ENCODE data around the gene RAB43. TPM values are rescaled to one million over a fixed set of nuclear protein-coding genes. Genes with fewer than 3 reads are reported as not detected.
"Not testable (repeated sequence)": the region's sequence is repeated elsewhere in the genome, so short reads cannot be mapped to it uniquely, and the experiment has no call there.

RAB43 gene
- total RNA-seq, 1 donor from 2014 or later = 0.36 TPM

DNA sequence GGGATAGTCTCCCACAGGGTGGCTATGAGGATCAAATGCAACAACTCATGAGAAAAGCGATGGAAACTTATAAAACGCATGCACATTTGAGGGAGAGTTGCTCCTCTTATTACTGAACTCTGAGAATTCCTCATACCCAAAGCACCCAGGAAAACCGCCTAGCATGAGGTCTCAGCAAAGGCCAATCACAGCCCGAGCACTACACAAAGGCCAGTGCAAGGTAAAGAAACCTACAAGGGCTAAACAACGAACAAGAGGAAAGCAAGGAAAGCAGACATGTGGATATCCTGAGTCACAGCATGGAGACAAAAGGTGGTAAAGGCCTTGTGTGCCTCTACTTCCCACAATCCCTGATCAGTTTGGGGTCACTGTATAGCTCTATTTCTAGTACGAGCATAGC, 7.1 kb downstream of the RAB43 start:
- no peak for TF ChIP-seq EZH2 (IDR thresholded peaks at IDR 0.05)
- TF ChIP-seq, protein P1, sequence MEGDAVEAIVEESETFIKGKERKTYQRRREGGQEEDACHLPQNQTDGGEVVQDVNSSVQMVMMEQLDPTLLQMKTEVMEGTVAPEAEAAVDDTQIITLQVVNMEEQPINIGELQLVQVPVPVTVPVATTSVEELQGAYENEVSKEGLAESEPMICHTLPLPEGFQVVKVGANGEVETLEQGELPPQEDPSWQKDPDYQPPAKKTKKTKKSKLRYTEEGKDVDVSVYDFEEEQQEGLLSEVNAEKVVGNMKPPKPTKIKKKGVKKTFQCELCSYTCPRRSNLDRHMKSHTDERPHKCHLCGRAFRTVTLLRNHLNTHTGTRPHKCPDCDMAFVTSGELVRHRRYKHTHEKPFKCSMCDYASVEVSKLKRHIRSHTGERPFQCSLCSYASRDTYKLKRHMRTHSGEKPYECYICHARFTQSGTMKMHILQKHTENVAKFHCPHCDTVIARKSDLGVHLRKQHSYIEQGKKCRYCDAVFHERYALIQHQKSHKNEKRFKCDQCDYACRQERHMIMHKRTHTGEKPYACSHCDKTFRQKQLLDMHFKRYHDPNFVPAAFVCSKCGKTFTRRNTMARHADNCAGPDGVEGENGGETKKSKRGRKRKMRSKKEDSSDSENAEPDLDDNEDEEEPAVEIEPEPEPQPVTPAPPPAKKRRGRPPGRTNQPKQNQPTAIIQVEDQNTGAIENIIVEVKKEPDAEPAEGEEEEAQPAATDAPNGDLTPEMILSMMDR (IDR thresholded peaks at IDR 0.05) = no peak
- no peak for TF ChIP-seq EZH2phosphoT487 (IDR thresholded peaks at IDR 0.05)
- H3K9me3 Mint-ChIP-seq = no peaks in the 10 kb centered on the region
- H3K9me3 ChIP-seq (ENCODE audit: low read depth) = no peaks in the 10 kb centered on the region
- H3K27me3 ChIP-seq = no peaks in the 10 kb centered on the region
- H3F3A ChIP-seq (ENCODE audit: low read depth) = peaks cover 6% of the 10 kb centered on the region
- no peak overlapping the region for H3K4me3 ChIP-seq
- no peak overlapping the region for H3K4me3 Mint-ChIP-seq
- peaks cover 30% of the 10 kb centered on the region for H3K4me1 ChIP-seq
- H2AFZ ChIP-seq (replicated peaks) = no peak overlapping the region
- DNase-seq (ENCODE audit: low spot score) = no peak
- no peaks in the 10 kb centered on the region for H3K27me3 Mint-ChIP-seq (ENCODE audit: insufficient read depth, low read depth)
- no peak overlapping the region for H3K27ac Mint-ChIP-seq
- no peak overlapping the region for H3K27ac ChIP-seq
- no peaks in the 10 kb centered on the region for H3K36me3 ChIP-seq
- peaks cover 2% of the 10 kb centered on the region for H3K36me3 Mint-ChIP-seq
- H3K79me2 ChIP-seq (ENCODE audit: low read depth) = peaks cover 22% of the 10 kb centered on the region
- peaks cover 29% of the 10 kb centered on the region for H4K20me1 ChIP-seq (ENCODE audit: low read depth)
- no peak overlapping the region for H3K9ac ChIP-seq
- H3K4me2 ChIP-seq = no peak overlapping the region
- peaks cover 30% of the 10 kb centered on the region for H3K4me1 Mint-ChIP-seq

DNA sequence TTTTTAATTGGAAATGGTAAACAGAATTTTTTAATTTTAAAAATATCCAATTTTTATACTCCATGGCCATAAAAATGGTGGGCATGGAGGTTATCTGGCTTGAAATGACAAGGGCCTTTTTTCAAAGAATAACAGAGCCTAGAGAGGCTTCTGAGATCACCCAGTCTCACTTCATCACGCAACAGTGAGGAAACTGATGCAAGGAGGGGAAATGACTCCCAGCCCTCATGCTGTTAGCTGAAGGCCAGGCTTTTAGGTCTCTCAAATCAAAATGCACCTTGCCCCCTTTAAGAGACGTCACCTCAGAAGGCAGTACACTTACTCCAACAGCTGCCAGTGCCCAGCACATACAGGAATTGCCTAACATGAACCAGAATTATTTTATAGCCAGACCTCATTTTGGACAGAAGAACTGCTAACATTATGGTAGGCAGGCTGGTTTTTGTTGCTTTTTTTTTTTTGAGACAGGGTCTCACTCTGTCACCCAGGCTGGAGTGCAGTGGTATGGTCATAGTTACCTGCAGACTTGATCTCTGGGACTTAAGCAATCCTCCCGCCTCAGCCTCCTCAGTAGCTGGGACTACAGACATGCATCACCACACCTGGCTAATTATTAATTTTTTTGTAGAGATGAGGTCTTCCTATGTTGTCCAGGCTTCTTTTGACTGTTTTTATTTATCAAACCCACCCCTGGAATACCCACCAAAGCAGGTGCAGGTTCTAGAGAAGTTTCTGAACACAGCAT, 9.1 kb downstream of the RAB43 start:
- no peak for DNase-seq (ENCODE audit: low spot score)
- Mint-ChIP-seq H3K9me3 (no peaks in the 10 kb centered on the region), H3K27me3 (ENCODE audit: insufficient read depth, low read depth) (peaks cover 2% of the 10 kb centered on the region), H3K27ac (no peak overlapping the region), H3K4me1 (peaks cover 20% of the 10 kb centered on the region), H3K36me3 (no peaks in the 10 kb centered on the region), H3K4me3 (no peak overlapping the region)
- no peak overlapping the region for H3K27ac ChIP-seq
- peaks cover 6% of the 10 kb centered on the region for H3F3A ChIP-seq (ENCODE audit: low read depth)
- no peaks in the 10 kb centered on the region for H3K27me3 ChIP-seq
- peaks cover 9% of the 10 kb centered on the region for H4K20me1 ChIP-seq (ENCODE audit: low read depth)
- H3K36me3 ChIP-seq = no peaks in the 10 kb centered on the region
- H3K4me3 ChIP-seq = no peak overlapping the region
- H3K4me1 ChIP-seq = peaks cover 16% of the 10 kb centered on the region
- H3K9ac ChIP-seq = no peak overlapping the region
- no peaks in the 10 kb centered on the region for H3K9me3 ChIP-seq (ENCODE audit: low read depth)
- peaks cover 10% of the 10 kb centered on the region for H3K79me2 ChIP-seq (ENCODE audit: low read depth)
- H2AFZ ChIP-seq (replicated peaks) = no peak overlapping the region
- TF ChIP-seq EZH2phosphoT487 (IDR thresholded peaks at IDR 0.05) (no peak), EZH2 (IDR thresholded peaks at IDR 0.05) (no peak)
- TF ChIP-seq, protein P1 (IDR thresholded peaks at IDR 0.05) = no peak
- H3K4me2 ChIP-seq = no peak overlapping the region

DNA sequence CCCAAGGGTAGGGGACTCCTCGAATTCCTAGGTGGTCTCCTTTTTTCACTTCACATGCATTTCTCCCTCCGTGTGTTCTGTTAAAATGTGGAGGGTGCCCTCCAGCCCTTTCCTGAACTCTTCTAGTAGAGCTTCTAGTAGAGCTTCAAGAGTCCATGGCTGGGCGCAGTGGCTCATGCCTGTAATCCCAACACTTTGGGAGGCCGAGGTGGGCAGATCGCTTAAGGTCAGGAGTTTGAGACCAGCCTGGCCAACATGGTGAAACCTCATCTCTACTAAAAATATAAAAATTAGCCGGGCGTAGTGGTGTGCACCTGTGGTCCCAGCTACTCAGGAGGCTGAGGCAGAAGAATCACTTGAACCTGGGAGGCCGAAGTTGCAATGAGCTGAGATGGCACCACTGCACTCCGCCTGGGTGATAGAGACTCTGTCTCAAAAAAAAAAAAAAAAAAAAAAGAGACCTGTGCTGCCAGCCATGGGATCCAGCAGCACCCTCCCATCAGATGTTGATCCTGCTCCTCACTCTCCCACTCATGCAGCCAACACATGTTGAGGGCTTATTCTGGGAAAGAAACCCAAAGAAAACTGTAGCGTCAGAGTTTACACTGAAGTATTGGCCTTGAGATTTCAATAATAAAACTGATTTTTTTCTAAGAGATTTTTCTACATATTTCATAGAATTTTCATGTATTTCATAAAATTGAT, 10.4 kb downstream of the RAB43 start:
- peaks cover 13% of the 10 kb centered on the region for H3K4me1 ChIP-seq
- not testable (repeated sequence) for H3K9me3 Mint-ChIP-seq; H3K27ac Mint-ChIP-seq; H3K27me3 ChIP-seq; H3K9me3 ChIP-seq (ENCODE audit: low read depth); H3K4me3 Mint-ChIP-seq; H3F3A ChIP-seq (ENCODE audit: low read depth); H3K36me3 Mint-ChIP-seq; H3K27ac ChIP-seq; H4K20me1 ChIP-seq (ENCODE audit: low read depth); DNase-seq (ENCODE audit: low spot score); H2AFZ ChIP-seq (replicated peaks); H3K27me3 Mint-ChIP-seq (ENCODE audit: insufficient read depth, low read depth); H3K4me3 ChIP-seq; H3K36me3 ChIP-seq; H3K4me2 ChIP-seq; H3K9ac ChIP-seq; H3K79me2 ChIP-seq (ENCODE audit: low read depth)
- peaks cover 11% of the 10 kb centered on the region for H3K4me1 Mint-ChIP-seq

DNA sequence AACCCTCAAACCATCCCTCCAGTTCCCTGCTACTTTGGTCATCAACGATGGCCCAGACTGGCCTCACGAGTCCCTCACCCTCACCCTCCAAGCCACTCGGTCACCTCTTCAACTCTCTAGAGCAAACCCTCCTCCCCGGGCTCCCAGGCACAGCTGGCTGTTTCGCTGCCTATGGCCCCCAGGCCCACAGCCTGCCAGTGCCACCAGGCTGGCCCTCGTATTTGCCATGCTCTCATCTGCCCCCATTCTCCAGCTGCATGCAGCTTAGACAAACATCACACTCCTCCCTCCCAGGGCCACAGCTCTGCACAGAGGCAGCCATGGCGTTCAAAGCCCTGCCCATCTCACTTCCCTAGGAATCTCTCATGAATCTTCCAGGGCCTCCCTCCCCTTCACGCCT, 13.8 kb downstream of the RAB43 start:
- H3K27me3 Mint-ChIP-seq (ENCODE audit: insufficient read depth, low read depth) = peaks cover 2% of the 10 kb centered on the region
- no peaks in the 10 kb centered on the region for H3K79me2 ChIP-seq (ENCODE audit: low read depth)

More for the DNA sequence above, 13.8 kb downstream of the RAB43 start:
- no peaks in the 10 kb centered on the region for H3K4me1 ChIP-seq
- H3K4me3 Mint-ChIP-seq = no peak overlapping the region
- H3K4me3 ChIP-seq = no peak overlapping the region
- no peaks in the 10 kb centered on the region for H3K36me3 ChIP-seq
- H3K9me3 ChIP-seq (ENCODE audit: low read depth) = no peaks in the 10 kb centered on the region
- H3F3A ChIP-seq (ENCODE audit: low read depth) = no peaks in the 10 kb centered on the region
- no peaks in the 10 kb centered on the region for H3K9me3 Mint-ChIP-seq
- no peaks in the 10 kb centered on the region for H3K36me3 Mint-ChIP-seq
- peak overlapping the region; percentile 59 for H3K27ac Mint-ChIP-seq
- peaks cover 7% of the 10 kb centered on the region for H3K4me1 Mint-ChIP-seq
- no peak overlapping the region for H3K4me2 ChIP-seq
- H2AFZ ChIP-seq (replicated peaks) = no peak overlapping the region
- TF ChIP-seq EZH2 (IDR thresholded peaks at IDR 0.05) (no peak), EZH2phosphoT487 (IDR thresholded peaks at IDR 0.05) (no peak)
- TF ChIP-seq, protein P1 (IDR thresholded peaks at IDR 0.05) = no peak
- H3K9ac ChIP-seq = peak overlapping the region; percentile 13
- no peak for DNase-seq (ENCODE audit: low spot score)
- H4K20me1 ChIP-seq (ENCODE audit: low read depth) = no peaks in the 10 kb centered on the region
- no peaks in the 10 kb centered on the region for H3K27me3 ChIP-seq
- H3K27ac ChIP-seq = no peak overlapping the region
